ENCODE measurements around the gene MPZL1. TPM values are rescaled to one million over a fixed set of nuclear protein-coding genes. Genes with fewer than 3 reads are reported as not detected.

Gene MPZL1
- 96.4 and 118 TPM in 2 replicates for total RNA-seq

DNA sequence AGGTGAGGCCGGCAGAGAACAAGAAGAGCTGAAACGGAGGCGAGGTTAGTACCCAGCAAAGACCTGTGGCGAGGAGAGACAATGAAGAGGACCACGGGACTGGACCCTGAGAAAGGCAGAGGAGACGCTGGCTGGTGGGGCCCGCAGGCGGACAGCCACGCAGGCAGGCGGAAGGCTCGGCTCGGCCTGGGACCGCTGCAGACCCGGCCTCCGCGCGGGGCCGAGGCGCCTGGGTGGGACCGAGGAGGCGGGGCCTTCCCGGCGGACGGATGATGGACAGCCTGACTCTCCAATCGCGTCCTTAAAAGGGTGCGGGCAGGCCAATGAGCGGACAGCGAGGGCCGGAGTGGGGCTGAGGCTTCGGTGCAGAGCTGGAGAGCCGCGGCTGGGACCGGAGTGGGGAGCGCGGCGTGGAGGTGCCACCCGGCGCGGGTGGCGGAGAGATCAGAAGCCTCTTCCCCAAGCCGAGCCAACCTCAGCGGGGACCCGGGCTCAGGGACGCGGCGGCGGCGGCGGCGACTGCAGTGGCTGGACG is at the start of gene MPZL1:
Gene MPZL1, plus strand, starts transcription at position 366 of the 535 bp plus-strand sequence. CDS start 170 bp downstream, outside the sequence.

Other genes starting within 250 kb of the MPZL1 start
- not detected in 2 replicates for gene CD247, start 203.5 kb upstream of the MPZL1 start, total RNA-seq
- 136 and 144 TPM in 2 replicates for gene CREG1, start 168.2 kb upstream of the MPZL1 start, total RNA-seq
- 1.7 and 8.5 TPM in 2 replicates for gene RCSD1, start 91.8 kb upstream of the MPZL1 start, total RNA-seq
- not detected in 2 replicates for gene ADCY10, start 192.2 kb downstream of the MPZL1 start, total RNA-seq
- gene DCAF6, start 214.7 kb downstream of the MPZL1 start, total RNA-seq: 51.8 and 61.1 TPM in 2 replicates
- gene MPC2, start 215.1 kb downstream of the MPZL1 start, total RNA-seq: 23.5 and 36.5 TPM in 2 replicates

Measured in pericardium fibroblast (primary cell).